PFSK-1 (cell line): ENCODE results near the gene IGFBP4.

ENCODE experiments used
- FOXP2 ChIP-seq: optimal IDR thresholded peaks from 2 replicates; pipeline ENCODE3; 2011; ENCODE audit warnings: borderline replicate concordance, control low read depth, inconsistent platforms; ENCODE audit not compliant: insufficient read depth; ENCODE audit errors: extremely low read length, extremely low read depth
- POLR2AphosphoS5 ChIP-seq: IDR thresholded peaks from 2 replicates; pipeline ENCODE4 v1.6.1; 2012; ENCODE audit warnings: low read depth, mild to moderate bottlenecking, control low read depth, low read length, moderate library complexity
- SIN3A ChIP-seq: IDR thresholded peaks from 2 replicates; pipeline ENCODE4 v1.6.1; 2012; ENCODE audit warnings: mild to moderate bottlenecking, low read length, moderate library complexity, borderline replicate concordance; ENCODE audit not compliant: insufficient read depth
- TAF1 ChIP-seq: IDR thresholded peaks from 2 replicates; pipeline ENCODE4 v1.6.1; 2012; ENCODE audit warnings: low read length, control low read depth, borderline replicate concordance; ENCODE audit not compliant: insufficient read depth
- TF ChIP-seq, protein P1 (sequence below), 2 experiments: IDR thresholded peaks; 2 replicates each; pipeline versions ENCODE4 v1.6.1 to v1.8.0; 2011 to 2012; ENCODE audit warnings: low read depth in 2 of 2, low read length in 2 of 2, control low read depth in 1 of 2, inconsistent platforms in 1 of 2, mild to moderate bottlenecking in 1 of 2, moderate library complexity in 1 of 2; ENCODE audit not compliant: insufficient read depth in 1 of 2

DNA sequence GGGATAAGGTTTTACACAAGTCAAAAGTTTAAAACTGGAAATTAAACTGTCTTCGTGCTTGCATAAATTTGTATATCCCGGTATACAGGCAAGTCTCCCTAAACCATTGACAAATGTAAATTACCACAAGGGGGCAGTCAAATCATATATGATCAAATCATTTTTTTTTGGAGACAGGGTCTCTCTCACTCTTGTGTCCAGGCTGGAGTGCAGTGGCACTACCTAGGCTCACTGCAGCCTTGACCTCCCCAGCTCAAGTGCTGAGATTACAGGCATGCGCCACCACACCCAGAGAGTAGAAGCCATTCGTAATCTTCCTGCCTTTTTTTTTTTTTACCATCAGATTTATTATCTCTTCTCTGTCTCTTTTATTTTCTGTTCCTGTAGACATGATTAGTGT is 44.1 kb upstream of the IGFBP4 start:
- TF ChIP-seq SIN3A (no peak), POLR2AphosphoS5 (no peak), FOXP2 (no peak), TAF1 (no peak)
- TF ChIP-seq, protein P1, sequence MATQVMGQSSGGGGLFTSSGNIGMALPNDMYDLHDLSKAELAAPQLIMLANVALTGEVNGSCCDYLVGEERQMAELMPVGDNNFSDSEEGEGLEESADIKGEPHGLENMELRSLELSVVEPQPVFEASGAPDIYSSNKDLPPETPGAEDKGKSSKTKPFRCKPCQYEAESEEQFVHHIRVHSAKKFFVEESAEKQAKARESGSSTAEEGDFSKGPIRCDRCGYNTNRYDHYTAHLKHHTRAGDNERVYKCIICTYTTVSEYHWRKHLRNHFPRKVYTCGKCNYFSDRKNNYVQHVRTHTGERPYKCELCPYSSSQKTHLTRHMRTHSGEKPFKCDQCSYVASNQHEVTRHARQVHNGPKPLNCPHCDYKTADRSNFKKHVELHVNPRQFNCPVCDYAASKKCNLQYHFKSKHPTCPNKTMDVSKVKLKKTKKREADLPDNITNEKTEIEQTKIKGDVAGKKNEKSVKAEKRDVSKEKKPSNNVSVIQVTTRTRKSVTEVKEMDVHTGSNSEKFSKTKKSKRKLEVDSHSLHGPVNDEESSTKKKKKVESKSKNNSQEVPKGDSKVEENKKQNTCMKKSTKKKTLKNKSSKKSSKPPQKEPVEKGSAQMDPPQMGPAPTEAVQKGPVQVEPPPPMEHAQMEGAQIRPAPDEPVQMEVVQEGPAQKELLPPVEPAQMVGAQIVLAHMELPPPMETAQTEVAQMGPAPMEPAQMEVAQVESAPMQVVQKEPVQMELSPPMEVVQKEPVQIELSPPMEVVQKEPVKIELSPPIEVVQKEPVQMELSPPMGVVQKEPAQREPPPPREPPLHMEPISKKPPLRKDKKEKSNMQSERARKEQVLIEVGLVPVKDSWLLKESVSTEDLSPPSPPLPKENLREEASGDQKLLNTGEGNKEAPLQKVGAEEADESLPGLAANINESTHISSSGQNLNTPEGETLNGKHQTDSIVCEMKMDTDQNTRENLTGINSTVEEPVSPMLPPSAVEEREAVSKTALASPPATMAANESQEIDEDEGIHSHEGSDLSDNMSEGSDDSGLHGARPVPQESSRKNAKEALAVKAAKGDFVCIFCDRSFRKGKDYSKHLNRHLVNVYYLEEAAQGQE (IDR thresholded peaks at IDR 0.05; ENCODE audit: insufficient read depth in 1 of 2, low read depth in 2 of 2, low read length in 2 of 2) = no peak
